GM23338 (cell line): ENCODE results near the gene ARFGEF2. TPM values are rescaled to one million over a fixed set of nuclear protein-coding genes. Genes with fewer than 3 reads are reported as not detected.

ENCODE experiments used
- ATAC-seq: fragments of 200-7000 bp; cut with Tn5 transposase; 3 replicates; pipeline ENCODE4 v1.9.1; 2020
- DNase-seq: peaks from one replicate; pipeline ENCODE4 v3.0.0-alpha.2; 2015; ENCODE audit warnings: low spot score
- H2AFZ ChIP-seq: fragments of 200-600 bp; sonication (generic); 2 replicates; pipeline ENCODE4 v1.8.0; 2016; ENCODE audit warnings: antibody characterized with exemption, mild to moderate bottlenecking, moderate library complexity
- H3F3A ChIP-seq: fragments of 200-600 bp; sonication (generic); replicated peaks from 2 replicates; pipeline ENCODE4 v1.8.0; 2017; ENCODE audit warnings: antibody characterized with exemption, mixed run types, low read depth
- H3K27ac ChIP-seq: fragments of 200-600 bp; sonication (generic); 2 replicates; pipeline ENCODE4 v1.6.1; 2016; ENCODE audit warnings: low read depth
- H3K27me3 ChIP-seq: fragments of 200-600 bp; sonication (generic); 2 replicates; pipeline ENCODE4 v1.8.0; 2016; ENCODE audit warnings: mild to moderate bottlenecking, mixed run types, moderate library complexity; ENCODE audit not compliant: insufficient read depth
- H3K36me3 ChIP-seq: fragments of 200-600 bp; sonication (generic); 2 replicates; pipeline ENCODE4 v1.8.0; 2016; ENCODE audit warnings: mild to moderate bottlenecking; ENCODE audit not compliant: insufficient read depth
- H3K4me1 ChIP-seq: fragments of 200-600 bp; sonication (generic); 2 replicates; pipeline ENCODE4 v1.8.0; 2016; ENCODE audit warnings: mild to moderate bottlenecking, moderate library complexity; ENCODE audit not compliant: insufficient read depth
- H3K4me2 ChIP-seq: fragments of 200-600 bp; sonication (generic); 2 replicates; pipeline ENCODE4 v1.7.1; 2017; ENCODE audit warnings: mixed run types
- H3K4me3 ChIP-seq: fragments of 200-600 bp; sonication (generic); 2 replicates; pipeline ENCODE4 v1.6.1; 2016; ENCODE audit warnings: mixed run types
- H3K79me2 ChIP-seq: fragments of 200-600 bp; sonication (generic); replicated peaks from 2 replicates; pipeline ENCODE4 v1.8.0; 2017; ENCODE audit warnings: mild to moderate bottlenecking; ENCODE audit not compliant: insufficient read depth
- H3K9me2 ChIP-seq: fragments of 200-600 bp; sonication (generic); 2 replicates; pipeline ENCODE4 v1.8.0; 2017; ENCODE audit not compliant: insufficient read depth
- H4K20me1 ChIP-seq: fragments of 200-600 bp; sonication (generic); replicated peaks from 2 replicates; pipeline ENCODE4 v1.8.0; 2017; ENCODE audit warnings: mild to moderate bottlenecking; ENCODE audit not compliant: insufficient read depth
- H3K27ac Mint-ChIP-seq: 2 replicates; pipeline ENCODE4 v1.8.0; 2020; ENCODE audit warnings: inconsistent platforms, mild to moderate bottlenecking, moderate library complexity, mixed read lengths
- H3K27me3 Mint-ChIP-seq: 3 replicates; pipeline ENCODE4 v1.8.0; 2022; ENCODE audit warnings: low read depth, mild to moderate bottlenecking, moderate library complexity, mixed read lengths, inconsistent platforms; ENCODE audit not compliant: insufficient read depth, poor library complexity
- H3K36me3 Mint-ChIP-seq: 3 replicates; pipeline ENCODE4 v1.8.0; 2021; ENCODE audit warnings: low read depth, mild to moderate bottlenecking, inconsistent platforms, moderate library complexity, mixed read lengths
- H3K4me1 Mint-ChIP-seq: 3 replicates; pipeline ENCODE4 v1.8.0; 2020; ENCODE audit warnings: mild to moderate bottlenecking, inconsistent platforms, mixed read lengths
- H3K4me3 Mint-ChIP-seq: 3 replicates; pipeline ENCODE4 v1.8.0; 2021; ENCODE audit warnings: moderate library complexity, mild to moderate bottlenecking, inconsistent platforms, mixed read lengths
- H3K9me3 Mint-ChIP-seq: 3 replicates; pipeline ENCODE4 v1.8.0; 2020; ENCODE audit warnings: moderate library complexity, mild to moderate bottlenecking, inconsistent platforms, mixed read lengths
- CREB1 ChIP-seq: fragments of 250-450 bp; sonication (Bioruptor Pico); IDR thresholded peaks from 2 replicates; pipeline ENCODE4 v1.5.0; 2020; ENCODE audit warnings: low read depth, mild to moderate bottlenecking, moderate library complexity
- CTCF ChIP-seq, 2 experiments: fragments of 200-600 bp in 1 of 2; sonication (generic) in 1 of 2; conservative IDR thresholded peaks; 2 replicates each; pipeline versions ENCODE4 v1.5.1 to v1.6.1; 2016 to 2017; ENCODE audit warnings: antibody characterized with exemption in 2 of 2, low read depth in 2 of 2, mild to moderate bottlenecking in 2 of 2, moderate library complexity in 1 of 2
- EZH2 ChIP-seq: fragments of 200-600 bp; sonication (generic); IDR thresholded peaks from one replicate; pipeline ENCODE4 v1.8.0; 2017; ENCODE audit warnings: antibody characterized with exemption, mild to moderate bottlenecking, low read depth; ENCODE audit not compliant: unreplicated experiment
- EZH2phosphoT487 ChIP-seq: fragments of 200-600 bp; sonication (generic); IDR thresholded peaks from one replicate; pipeline ENCODE4 v1.8.1; 2018; ENCODE audit warnings: antibody characterized with exemption; ENCODE audit not compliant: unreplicated experiment
- JUNB ChIP-seq: IDR thresholded peaks from one replicate; pipeline ENCODE4 v1.6.1; 2016; ENCODE audit warnings: antibody characterized with exemption; ENCODE audit not compliant: unreplicated experiment
- NANOG ChIP-seq: IDR thresholded peaks from 2 replicates; pipeline ENCODE4 v1.6.1; 2016; ENCODE audit warnings: antibody characterized with exemption, borderline replicate concordance
- POLR2AphosphoS5 ChIP-seq: IDR thresholded peaks from 2 replicates; pipeline ENCODE4 v1.6.1; 2016; ENCODE audit warnings: antibody characterized with exemption, low read depth
- STAT1 ChIP-seq: IDR thresholded peaks from one replicate; pipeline ENCODE4 v1.6.1; 2016; ENCODE audit warnings: antibody characterized with exemption; ENCODE audit not compliant: unreplicated experiment
- ZNF114 ChIP-seq: fragments of 250-450 bp; sonication (Bioruptor Pico); IDR thresholded peaks from 2 replicates; pipeline ENCODE4 v1.5.0; 2020; ENCODE audit warnings: mild to moderate bottlenecking, moderate library complexity
- ZNF331 ChIP-seq: fragments of 250-450 bp; sonication (Bioruptor Pico); IDR thresholded peaks from 2 replicates; pipeline ENCODE4 v1.5.0; 2020; ENCODE audit warnings: low read depth, mild to moderate bottlenecking, moderate library complexity
- polyA plus RNA-seq: library from polyadenylated mRNA; unstranded; fragments of >200 nt; fragmentation: Nextera tagmentation; extraction: Ambion mirVana; gene quantifications from 2 replicates; pipeline ENCODE4 v1.2.1, GENCODE V29; 2016
- total RNA-seq: library from RNA; depleted of rRNA; stranded (reverse); fragments of >200 nt; shearing (Covaris generic); gene quantifications from 2 replicates; pipeline ENCODE4 v1.2.3, GENCODE V29; 2014
- TF ChIP-seq, protein P1 (sequence below): IDR thresholded peaks from one replicate; pipeline ENCODE4 v1.6.1; 2018; ENCODE audit warnings: antibody characterized with exemption; ENCODE audit not compliant: unreplicated experiment

ARFGEF2 gene
- total and polyA plus RNA-seq, 2 experiments from 2014 or later = 7.2 to 25.5 TPM

- TF ChIP-seq, protein P1, sequence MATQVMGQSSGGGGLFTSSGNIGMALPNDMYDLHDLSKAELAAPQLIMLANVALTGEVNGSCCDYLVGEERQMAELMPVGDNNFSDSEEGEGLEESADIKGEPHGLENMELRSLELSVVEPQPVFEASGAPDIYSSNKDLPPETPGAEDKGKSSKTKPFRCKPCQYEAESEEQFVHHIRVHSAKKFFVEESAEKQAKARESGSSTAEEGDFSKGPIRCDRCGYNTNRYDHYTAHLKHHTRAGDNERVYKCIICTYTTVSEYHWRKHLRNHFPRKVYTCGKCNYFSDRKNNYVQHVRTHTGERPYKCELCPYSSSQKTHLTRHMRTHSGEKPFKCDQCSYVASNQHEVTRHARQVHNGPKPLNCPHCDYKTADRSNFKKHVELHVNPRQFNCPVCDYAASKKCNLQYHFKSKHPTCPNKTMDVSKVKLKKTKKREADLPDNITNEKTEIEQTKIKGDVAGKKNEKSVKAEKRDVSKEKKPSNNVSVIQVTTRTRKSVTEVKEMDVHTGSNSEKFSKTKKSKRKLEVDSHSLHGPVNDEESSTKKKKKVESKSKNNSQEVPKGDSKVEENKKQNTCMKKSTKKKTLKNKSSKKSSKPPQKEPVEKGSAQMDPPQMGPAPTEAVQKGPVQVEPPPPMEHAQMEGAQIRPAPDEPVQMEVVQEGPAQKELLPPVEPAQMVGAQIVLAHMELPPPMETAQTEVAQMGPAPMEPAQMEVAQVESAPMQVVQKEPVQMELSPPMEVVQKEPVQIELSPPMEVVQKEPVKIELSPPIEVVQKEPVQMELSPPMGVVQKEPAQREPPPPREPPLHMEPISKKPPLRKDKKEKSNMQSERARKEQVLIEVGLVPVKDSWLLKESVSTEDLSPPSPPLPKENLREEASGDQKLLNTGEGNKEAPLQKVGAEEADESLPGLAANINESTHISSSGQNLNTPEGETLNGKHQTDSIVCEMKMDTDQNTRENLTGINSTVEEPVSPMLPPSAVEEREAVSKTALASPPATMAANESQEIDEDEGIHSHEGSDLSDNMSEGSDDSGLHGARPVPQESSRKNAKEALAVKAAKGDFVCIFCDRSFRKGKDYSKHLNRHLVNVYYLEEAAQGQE = no peak
- no peak for TF ChIP-seq EZH2
These were observed 36.3 kb upstream of the ARFGEF2 start (continued) for GRCh38 chr20:48885237-48885636.

GRCh38 chr20:48886194-48886593 is 35.3 kb upstream of the ARFGEF2 start:
- no peaks in the 10 kb centered on the region for H3K27me3 ChIP-seq

GRCh38 chr20:48886811-48887210 is 34.7 kb upstream of the ARFGEF2 start:
- Mint-ChIP-seq H3K27ac (no peak overlapping the region), H3K9me3 (no peaks in the 10 kb centered on the region; the same call in 2 of the 3 replicates), H3K27me3 (no peaks in the 10 kb centered on the region), H3K36me3 (no peaks in the 10 kb centered on the region), H3K4me3 (no peak overlapping the region), H3K4me1 (no peaks in the 10 kb centered on the region)
- no peaks in the 10 kb centered on the region for H3K79me2 ChIP-seq
- no peaks in the 10 kb centered on the region for H3F3A ChIP-seq
- no peak overlapping the region for H3K4me3 ChIP-seq
- H3K9me2 ChIP-seq = no peaks in the 10 kb centered on the region
- H3K4me2 ChIP-seq = no peak overlapping the region
- ATAC-seq (no peak), DNase-seq (no peak)
- no peak overlapping the region for H3K27ac ChIP-seq
- no peaks in the 10 kb centered on the region for H4K20me1 ChIP-seq
- no peaks in the 10 kb centered on the region for H3K36me3 ChIP-seq
- H3K27me3 ChIP-seq = no peaks in the 10 kb centered on the region
- H2AFZ ChIP-seq = no peak overlapping the region
- H3K4me1 ChIP-seq = no peaks in the 10 kb centered on the region
- TF ChIP-seq EZH2 = no peak
- TF ChIP-seq CTCF (conservative IDR thresholded peaks at IDR 0.05; ENCODE audit: low read depth in 2 of 2) = no peak
- TF ChIP-seq ZNF331 (CRISPR knock-in tag) = no peak
- TF ChIP-seq CREB1 (CRISPR knock-in tag) = no peak
- no peak for TF ChIP-seq POLR2AphosphoS5
- TF ChIP-seq ZNF114 (CRISPR knock-in tag) = no peak
- no peak for TF ChIP-seq STAT1
- TF ChIP-seq, protein P1 = no peak
- no peak for TF ChIP-seq EZH2phosphoT487
- no peak for TF ChIP-seq NANOG

More at GRCh38 chr20:48886194-48886593, 35.3 kb upstream of the ARFGEF2 start:
- no peak overlapping the region for H3K4me2 ChIP-seq
- H3K4me3 ChIP-seq = no peak overlapping the region
- Mint-ChIP-seq H3K36me3 (no peaks in the 10 kb centered on the region), H3K4me1 (no peaks in the 10 kb centered on the region), H3K27me3 (no peaks in the 10 kb centered on the region), H3K4me3 (no peak overlapping the region), H3K9me3 (no peaks in the 10 kb centered on the region; the same call in 2 of the 3 replicates), H3K27ac (no peak overlapping the region)
- no peaks in the 10 kb centered on the region for H3K79me2 ChIP-seq
- H3F3A ChIP-seq = no peaks in the 10 kb centered on the region
- DNase-seq (no peak), ATAC-seq (no peak)
- H3K36me3 ChIP-seq = no peaks in the 10 kb centered on the region
- no peak overlapping the region for H3K27ac ChIP-seq
- H3K9me2 ChIP-seq = no peaks in the 10 kb centered on the region
- no peaks in the 10 kb centered on the region for H3K4me1 ChIP-seq
- no peak overlapping the region for H2AFZ ChIP-seq
- H4K20me1 ChIP-seq = no peaks in the 10 kb centered on the region
- TF ChIP-seq POLR2AphosphoS5 = no peak
- no peak for TF ChIP-seq JUNB
- no peak for TF ChIP-seq ZNF114 (CRISPR knock-in tag)
- no peak for TF ChIP-seq ZNF331 (CRISPR knock-in tag)
- no peak for TF ChIP-seq CREB1 (CRISPR knock-in tag)
